ENCODE results near the gene CADPS2.

The CADPS2 gene

GRCh38 chr7:122550545-122550944 is 335.7 kb downstream of the CADPS2 start:
- H3K36me3 ChIP-seq: no peaks in the 10 kb centered on the region
- H3K27me3 ChIP-seq: no peaks in the 10 kb centered on the region
- no peak for TF ChIP-seq CTCF (IDR thresholded peaks at IDR 0.05)
- H3K4me3 ChIP-seq (ENCODE audit: low read depth in 1 of 2, low read length in 1 of 2): no peak overlapping the region
- H3K27ac ChIP-seq: no peak overlapping the region
- no peaks in the 10 kb centered on the region for H3K9me3 ChIP-seq
- no peaks in the 10 kb centered on the region for H3K4me1 ChIP-seq (ENCODE audit: control insufficient read depth in 1 of 2, insufficient read depth in 1 of 2, low read depth in 1 of 2, low read length in 1 of 2)

- no peak for TF ChIP-seq CTCF (IDR thresholded peaks at IDR 0.05)
- Histone ChIP-seq H3K36me3 (no peaks in the 10 kb centered on the region), H3K9me3 (no peaks in the 10 kb centered on the region), H3K27me3 (no peaks in the 10 kb centered on the region), H3K4me1 (ENCODE audit: control insufficient read depth in 1 of 2, insufficient read depth in 1 of 2, low read depth in 1 of 2, low read length in 1 of 2) (no peaks in the 10 kb centered on the region), H3K4me3 (ENCODE audit: low read depth in 1 of 2, low read length in 1 of 2) (no peak overlapping the region), H3K27ac (no peak overlapping the region)
Measured at GRCh38 chr7:122549578-122549977, 336.7 kb downstream of the CADPS2 start.

- no peaks in the 10 kb centered on the region for H3K4me1 ChIP-seq (ENCODE audit: control insufficient read depth in 1 of 2, insufficient read depth in 1 of 2, low read depth in 1 of 2, low read length in 1 of 2)
- no peak overlapping the region for H3K4me3 ChIP-seq (ENCODE audit: low read depth in 1 of 2, low read length in 1 of 2)
- no peaks in the 10 kb centered on the region for H3K9me3 ChIP-seq
- H3K27me3 ChIP-seq: no peaks in the 10 kb centered on the region
- H3K36me3 ChIP-seq: no peaks in the 10 kb centered on the region
- TF ChIP-seq CTCF (IDR thresholded peaks at IDR 0.05): no peak
- no peak overlapping the region for H3K27ac ChIP-seq
Measured at GRCh38 chr7:122546496-122546895, 339.8 kb downstream of the CADPS2 start.

GRCh38 chr7:122544463-122544862 is 341.8 kb downstream of the CADPS2 start:
- H3K9me3 ChIP-seq: no peaks in the 10 kb centered on the region
- H3K4me1 ChIP-seq (ENCODE audit: control insufficient read depth in 1 of 2, insufficient read depth in 1 of 2, low read depth in 1 of 2, low read length in 1 of 2): no peaks in the 10 kb centered on the region
- TF ChIP-seq CTCF (IDR thresholded peaks at IDR 0.05): no peak
- no peaks in the 10 kb centered on the region for H3K36me3 ChIP-seq
- H3K27me3 ChIP-seq: no peaks in the 10 kb centered on the region
- H3K27ac ChIP-seq: no peak overlapping the region
- no peak overlapping the region for H3K4me3 ChIP-seq (ENCODE audit: low read depth in 1 of 2, low read length in 1 of 2)

- no peaks in the 10 kb centered on the region for H3K27me3 ChIP-seq
- H3K4me1 ChIP-seq (ENCODE audit: control insufficient read depth in 1 of 2, insufficient read depth in 1 of 2, low read depth in 1 of 2, low read length in 1 of 2): no peaks in the 10 kb centered on the region
- H3K4me3 ChIP-seq (ENCODE audit: low read depth in 1 of 2, low read length in 1 of 2): no peak overlapping the region
- H3K9me3 ChIP-seq: no peaks in the 10 kb centered on the region
- H3K27ac ChIP-seq: no peak overlapping the region
- no peaks in the 10 kb centered on the region for H3K36me3 ChIP-seq
- TF ChIP-seq CTCF (IDR thresholded peaks at IDR 0.05): no peak
Measured at GRCh38 chr7:122543891-122544290, 342.4 kb downstream of the CADPS2 start.

- Histone ChIP-seq H3K27me3 (no peaks in the 10 kb centered on the region), H3K4me1 (ENCODE audit: control insufficient read depth in 1 of 2, insufficient read depth in 1 of 2, low read depth in 1 of 2, low read length in 1 of 2) (no peaks in the 10 kb centered on the region), H3K9me3 (no peaks in the 10 kb centered on the region), H3K27ac (no peak overlapping the region), H3K4me3 (ENCODE audit: low read depth in 1 of 2, low read length in 1 of 2) (no peak overlapping the region), H3K36me3 (no peaks in the 10 kb centered on the region)
- TF ChIP-seq CTCF (IDR thresholded peaks at IDR 0.05): no peak
Measured at GRCh38 chr7:122543166-122543565, 343.1 kb downstream of the CADPS2 start.
